Measurements from ENCODE around the gene TDRD10. TPM values are rescaled to one million over a fixed set of nuclear protein-coding genes. Genes with fewer than 3 reads are reported as not detected.

TDRD10 gene
- total RNA-seq, 1 donor: not detected

GRCh38 chr1:154550657-154551056, 48.6 kb downstream of the TDRD10 start:
- H3K4me3 ChIP-seq (ENCODE audit: low read depth, low read length): no peak overlapping the region
- TF ChIP-seq CTCF (IDR thresholded peaks at IDR 0.05; ENCODE audit: insufficient read depth, low read depth, low read length): no peak
- DNase-seq (ENCODE audit: low read depth): no peak

- no peak for TF ChIP-seq CTCF (IDR thresholded peaks at IDR 0.05; ENCODE audit: insufficient read depth, low read depth, low read length)
- DNase-seq (ENCODE audit: low read depth): no peak
Measured at GRCh38 chr1:154551474-154551873, 49.5 kb downstream of the TDRD10 start.

GRCh38 chr1:154552036-154552435, 50.0 kb downstream of the TDRD10 start:
- no peak for TF ChIP-seq CTCF (IDR thresholded peaks at IDR 0.05; ENCODE audit: insufficient read depth, low read depth, low read length)
- H3K4me3 ChIP-seq (ENCODE audit: low read depth, low read length): no peak overlapping the region
- DNase-seq (ENCODE audit: low read depth): no peak

More at GRCh38 chr1:154551474-154551873, 49.5 kb downstream of the TDRD10 start:
- no peak overlapping the region for H3K4me3 ChIP-seq (ENCODE audit: low read depth, low read length)

GRCh38 chr1:154553056-154554030, 51.3 kb downstream of the TDRD10 start:
- no peak overlapping the region for H3K4me3 ChIP-seq (ENCODE audit: low read depth, low read length)
- DNase-seq (ENCODE audit: low read depth): no peak
- TF ChIP-seq CTCF (IDR thresholded peaks at IDR 0.05; ENCODE audit: insufficient read depth, low read depth, low read length): no peak

- TF ChIP-seq CTCF (IDR thresholded peaks at IDR 0.05; ENCODE audit: insufficient read depth, low read depth, low read length): no peak
- peak overlapping the region; percentile 74 for H3K4me3 ChIP-seq (ENCODE audit: low read depth, low read length)
- DNase-seq (ENCODE audit: low read depth): no peak
Measured at GRCh38 chr1:154556422-154556821, 54.4 kb downstream of the TDRD10 start.

- TF ChIP-seq CTCF (IDR thresholded peaks at IDR 0.05; ENCODE audit: insufficient read depth, low read depth, low read length): no peak
- no peak for DNase-seq (ENCODE audit: low read depth)
- peak overlapping the region; percentile 74 for H3K4me3 ChIP-seq (ENCODE audit: low read depth, low read length)
Measured at GRCh38 chr1:154557248-154557938, 55.4 kb downstream of the TDRD10 start.
